NCI-H510A treated with DMSO at 0.1 percent for 48 hours (cell line): ENCODE measurements around the gene UBE2J2.
"Not testable (repeated sequence)": the region's sequence is repeated elsewhere in the genome, so short reads cannot be mapped to it uniquely, and the experiment has no call there.

Experiments
- DNase-seq: peaks from one replicate; lab custom pipeline; 2025; lab: John Stamatoyannopoulos, UW

Gene UBE2J2

GRCh38 chr1:1255611-1256010 is 18.0 kb downstream of the UBE2J2 start:
- no peak for DNase-seq

- DNase-seq: no peak
Observed at GRCh38 chr1:1255078-1255477, 18.6 kb downstream of the UBE2J2 start.

- DNase-seq: no peak
Observed at GRCh38 chr1:1254667-1254998, 19.0 kb downstream of the UBE2J2 start.

- DNase-seq: no peak
Observed at GRCh38 chr1:1253972-1254666, 19.5 kb downstream of the UBE2J2 start.

- no peak for DNase-seq
Observed at GRCh38 chr1:1253314-1253713, 20.3 kb downstream of the UBE2J2 start.

- peak; percentile 99 for DNase-seq
Observed at GRCh38 chr1:1250786-1251284, 22.8 kb downstream of the UBE2J2 start.

GRCh38 chr1:1248009-1248913 is 25.4 kb downstream of the UBE2J2 start:
- not testable (repeated sequence) for DNase-seq

GRCh38 chr1:1247341-1247913 is 26.2 kb downstream of the UBE2J2 start:
- no peak for DNase-seq

GRCh38 chr1:1246577-1247340 is 26.9 kb downstream of the UBE2J2 start, which contains the start of gene C1QTNF12:
Gene C1QTNF12, minus strand, starts transcription at chr1:1246722. Its CDS starts 32 bp downstream, at chr1:1246690.
- no peak for DNase-seq

- DNase-seq: no peak
Observed at GRCh38 chr1:1245817-1246576, 27.7 kb downstream of the UBE2J2 start.

GRCh38 chr1:1245178-1245816 is 28.4 kb downstream of the UBE2J2 start:
- DNase-seq: no peak

GRCh38 chr1:1244192-1244811 is 29.4 kb downstream of the UBE2J2 start:
- no peak for DNase-seq

GRCh38 chr1:1243807-1244191 is 29.9 kb downstream of the UBE2J2 start:
- DNase-seq: no peak

- no peak for DNase-seq
Observed at GRCh38 chr1:1243266-1243660, 30.4 kb downstream of the UBE2J2 start.

GRCh38 chr1:1242461-1243265 is 31.0 kb downstream of the UBE2J2 start:
- DNase-seq: no peak

- no peak for DNase-seq
Observed at GRCh38 chr1:1241588-1242219, 31.9 kb downstream of the UBE2J2 start.

GRCh38 chr1:1240822-1241587 is 32.6 kb downstream of the UBE2J2 start:
- no peak for DNase-seq

GRCh38 chr1:1240348-1240732 is 33.3 kb downstream of the UBE2J2 start:
- DNase-seq: no peak
